ENCODE measurements around the gene ZC3H7B. TPM values are rescaled to one million over a fixed set of nuclear protein-coding genes. Genes with fewer than 3 reads are reported as not detected.
"Not testable (repeated sequence)": the region's sequence is repeated elsewhere in the genome, so short reads cannot be mapped to it uniquely, and the experiment has no call there.

Gene ZC3H7B
- 1 to 10 TPM in 1 of 3 donors, under 1 TPM in 1, not detected in 1; 0.33 to 2.4 TPM for polyA plus RNA-seq

DNA sequence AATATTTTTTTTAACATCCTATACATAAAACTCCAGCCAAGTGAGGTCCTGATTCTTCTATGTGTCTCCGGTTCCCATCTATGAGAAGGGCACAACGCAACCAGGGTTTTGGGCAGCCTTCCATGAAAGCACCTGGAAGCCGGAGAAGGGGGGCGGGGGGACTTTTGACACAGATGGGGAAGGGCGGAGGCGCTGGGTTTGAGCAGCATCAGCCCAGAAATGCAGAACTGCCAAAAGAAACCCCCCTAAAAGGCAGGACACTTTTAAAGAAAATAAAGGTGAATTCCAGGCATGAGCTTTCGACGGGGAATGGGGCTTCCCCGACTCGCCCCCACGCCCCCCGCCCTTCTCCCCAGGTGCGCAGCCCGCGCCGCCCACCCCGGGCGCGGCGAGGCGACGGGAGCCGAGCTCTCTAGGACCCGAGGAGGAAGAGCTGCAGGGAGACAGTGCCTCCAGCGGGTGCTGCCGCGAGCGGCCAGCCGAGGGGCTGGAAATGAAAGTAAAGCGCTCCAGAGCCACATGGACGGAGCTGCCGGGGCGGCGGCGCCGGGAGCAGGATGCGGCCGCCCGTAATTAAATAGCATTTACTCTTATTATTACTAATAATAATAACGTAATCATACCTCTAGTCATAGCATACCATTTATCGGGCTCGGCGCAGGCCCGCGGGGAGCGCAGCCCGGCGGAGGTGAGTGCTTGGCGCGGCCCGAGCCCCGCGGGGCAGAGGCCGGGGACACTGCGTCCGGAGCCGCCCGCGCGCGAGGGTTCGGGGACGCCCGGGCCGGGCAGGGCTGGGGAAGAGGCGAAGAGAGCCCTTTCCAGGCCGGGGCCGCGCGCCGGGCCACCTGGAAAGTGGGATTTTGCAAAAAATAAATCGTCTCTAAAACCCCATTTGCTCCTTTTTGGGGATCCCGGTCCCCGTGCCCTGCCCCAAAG, at the start of gene ZC3H7B:
Gene ZC3H7B (plus strand): TSS at position 441 of the 936 bp plus-strand sequence. CDS start 19,136 bp downstream, outside the sequence.
- Mint-ChIP-seq H3K27ac (peak within 1 kb of the TSS; percentile 76 to 96 (median 94)), H3K4me1 (peaks cover 27 to 35% of the 10 kb centered on the region in 2 donors), H3K27me3 (ENCODE audit: low read depth in 3 of 3) (peaks cover 0 to 3% (median 2%) of the 10 kb centered on the region in 3 donors), H3K4me3 (peak within 1 kb of the TSS; percentile 78 to 89 (median 84)), H3K9me3 (no peaks in the 10 kb centered on the region), H3K36me3 (no peaks in the 10 kb centered on the region)
- DNase-seq: peak; percentile 74 to 81 (median 78)

DNA sequence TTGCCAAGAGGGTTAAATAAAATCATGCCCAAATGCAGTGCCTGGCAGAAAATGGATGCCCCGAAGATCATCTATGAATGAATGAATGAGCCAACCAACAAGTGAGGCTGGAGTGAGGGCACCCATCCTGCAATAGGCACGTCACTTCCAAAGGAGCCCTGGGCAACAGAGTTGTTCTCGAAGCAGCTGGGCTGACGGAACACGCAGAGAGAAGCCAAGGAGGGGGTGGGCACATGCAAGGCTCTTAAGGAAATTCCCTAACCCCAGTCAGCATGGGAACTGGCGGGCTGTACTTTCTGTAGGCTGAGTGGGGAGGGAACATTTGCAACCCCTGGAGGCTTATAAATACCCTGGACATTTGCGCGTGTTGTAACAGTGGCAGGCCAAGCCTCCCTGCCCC, 49.0 kb upstream of the ZC3H7B start:
- Mint-ChIP-seq H3K4me3 (no peak overlapping the region), H3K36me3 (peaks cover 0 to 21% (median 3%) of the 10 kb centered on the region in 3 donors), H3K27ac (no peak overlapping the region), H3K27me3 (ENCODE audit: low read depth in 3 of 3) (no peaks in the 10 kb centered on the region), H3K4me1 (no peaks in the 10 kb centered on the region), H3K9me3 (no peaks in the 10 kb centered on the region)
- DNase-seq: no peak

GRCh38 chr22:41254230-41254629, 47.1 kb upstream of the ZC3H7B start:
- Mint-ChIP-seq H3K4me3 (no peak overlapping the region), H3K27me3 (ENCODE audit: low read depth in 3 of 3) (no peaks in the 10 kb centered on the region), H3K36me3 (peaks cover 0 to 24% (median 3%) of the 10 kb centered on the region in 3 donors), H3K27ac (peak overlapping the region in 1 of 6 donors; percentile 22), H3K9me3 (no peaks in the 10 kb centered on the region), H3K4me1 (no peaks in the 10 kb centered on the region)
- no peak for DNase-seq

GRCh38 chr22:41256254-41257253, 44.8 kb upstream of the ZC3H7B start:
- Mint-ChIP-seq H3K27me3 (ENCODE audit: low read depth in 3 of 3) (no peaks in the 10 kb centered on the region), H3K27ac (no peak overlapping the region), H3K9me3 (no peaks in the 10 kb centered on the region), H3K36me3 (peaks cover 0 to 15% (median 0%) of the 10 kb centered on the region in 3 donors), H3K4me1 (no peaks in the 10 kb centered on the region), H3K4me3 (no peak overlapping the region)
- no peak for DNase-seq

GRCh38 chr22:41257696-41258095, 43.6 kb upstream of the ZC3H7B start:
- Mint-ChIP-seq H3K4me1 (no peaks in the 10 kb centered on the region), H3K27ac (no peak overlapping the region), H3K9me3 (no peaks in the 10 kb centered on the region), H3K36me3 (peaks cover 0 to 14% (median 0%) of the 10 kb centered on the region in 3 donors), H3K4me3 (no peak overlapping the region), H3K27me3 (ENCODE audit: low read depth in 3 of 3) (no peaks in the 10 kb centered on the region)
- no peak for DNase-seq

- not testable (repeated sequence) for H3K4me3 Mint-ChIP-seq; H3K27me3 Mint-ChIP-seq (ENCODE audit: low read depth in 3 of 3); H3K27ac Mint-ChIP-seq; H3K9me3 Mint-ChIP-seq; DNase-seq; H3K4me1 Mint-ChIP-seq
- peaks cover 0 to 18% (median under 1%) of the 10 kb centered on the region in 3 donors for H3K36me3 Mint-ChIP-seq
These were observed 41.6 kb upstream of the ZC3H7B start for GRCh38 chr22:41259756-41260155.

GRCh38 chr22:41260871-41261270, 40.5 kb upstream of the ZC3H7B start:
- Mint-ChIP-seq H3K27me3 (ENCODE audit: low read depth in 3 of 3) (no peaks in the 10 kb centered on the region), H3K36me3 (peaks cover 0 to 23% (median 4%) of the 10 kb centered on the region in 3 donors), H3K4me3 (no peak overlapping the region), H3K9me3 (no peaks in the 10 kb centered on the region), H3K27ac (no peak overlapping the region), H3K4me1 (no peaks in the 10 kb centered on the region)
- no peak for DNase-seq

GRCh38 chr22:41261541-41262249, 39.6 kb upstream of the ZC3H7B start:
- no peaks in the 10 kb centered on the region for H3K4me1 Mint-ChIP-seq
- no peak overlapping the region for H3K27ac Mint-ChIP-seq
- H3K27me3 Mint-ChIP-seq (ENCODE audit: low read depth in 3 of 3): no peaks in the 10 kb centered on the region
- DNase-seq: no peak
- H3K4me3 Mint-ChIP-seq: no peak overlapping the region
- H3K36me3 Mint-ChIP-seq: peaks cover 4 to 27% (median 7%) of the 10 kb centered on the region in 3 donors
- H3K9me3 Mint-ChIP-seq: no peaks in the 10 kb centered on the region

DNA sequence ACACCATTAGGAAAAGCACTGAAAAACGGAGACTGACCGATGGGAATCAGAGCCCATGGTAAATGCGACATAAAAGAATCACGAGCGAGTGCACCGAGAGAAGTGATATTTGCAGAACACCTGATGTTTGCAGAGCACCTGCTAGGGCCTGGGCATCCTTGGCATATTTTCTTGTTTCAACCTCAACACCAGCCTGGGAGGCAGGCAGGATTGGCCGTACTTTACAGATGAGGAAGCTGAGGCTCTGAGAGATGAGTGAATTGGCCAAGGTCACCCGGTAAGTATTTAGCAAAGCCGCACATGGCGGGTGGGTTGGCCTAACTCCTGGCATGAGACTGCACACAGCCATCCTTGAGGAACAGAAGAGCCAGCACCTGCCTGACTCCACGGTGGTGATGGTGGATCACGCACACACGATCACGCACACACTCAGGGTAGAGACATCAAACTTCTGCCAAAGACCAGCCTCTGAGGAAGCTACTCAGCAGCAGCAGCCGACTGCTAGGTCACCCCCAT, 39.0 kb upstream of the ZC3H7B start:
- Mint-ChIP-seq H3K9me3 (no peaks in the 10 kb centered on the region), H3K27me3 (ENCODE audit: low read depth in 3 of 3) (no peaks in the 10 kb centered on the region), H3K4me1 (no peaks in the 10 kb centered on the region), H3K4me3 (no peak overlapping the region), H3K36me3 (peaks cover 4 to 27% (median 8%) of the 10 kb centered on the region in 3 donors), H3K27ac (no peak overlapping the region)
- DNase-seq: no peak

DNA sequence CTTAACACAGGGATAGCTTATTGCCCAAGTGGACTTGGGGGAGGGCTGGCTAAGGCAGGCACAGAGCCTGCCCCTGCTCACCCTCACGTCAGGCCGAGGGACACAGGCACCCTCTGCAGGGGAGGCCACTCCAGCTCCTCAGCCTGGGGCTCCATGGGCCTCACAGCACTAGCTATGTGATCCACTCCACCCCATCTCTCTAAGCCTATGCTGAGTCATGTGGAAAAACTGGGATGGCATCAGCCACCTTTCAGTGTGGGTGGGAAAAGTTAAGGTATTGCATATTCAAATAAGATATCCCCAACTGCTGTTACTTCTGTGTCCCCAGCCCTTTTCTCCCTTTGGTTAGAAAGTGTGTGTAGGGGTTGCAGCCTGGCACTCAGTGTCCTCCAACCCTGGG, 37.6 kb upstream of the ZC3H7B start:
- DNase-seq: no peak
- Mint-ChIP-seq H3K36me3 (peaks cover 4 to 31% (median 11%) of the 10 kb centered on the region in 3 donors), H3K4me3 (no peak overlapping the region), H3K4me1 (no peaks in the 10 kb centered on the region), H3K27me3 (ENCODE audit: low read depth in 3 of 3) (no peaks in the 10 kb centered on the region), H3K27ac (no peak overlapping the region), H3K9me3 (no peaks in the 10 kb centered on the region)

GRCh38 chr22:41264408-41264941, 36.9 kb upstream of the ZC3H7B start:
- H3K36me3 Mint-ChIP-seq: peaks cover 4 to 27% (median 11%) of the 10 kb centered on the region in 3 donors
- H3K4me3 Mint-ChIP-seq: no peak overlapping the region
- no peak overlapping the region for H3K27ac Mint-ChIP-seq
- no peaks in the 10 kb centered on the region for H3K27me3 Mint-ChIP-seq (ENCODE audit: low read depth in 3 of 3)
- H3K4me1 Mint-ChIP-seq: no peaks in the 10 kb centered on the region
- H3K9me3 Mint-ChIP-seq: no peaks in the 10 kb centered on the region
- DNase-seq: no peak

DNA sequence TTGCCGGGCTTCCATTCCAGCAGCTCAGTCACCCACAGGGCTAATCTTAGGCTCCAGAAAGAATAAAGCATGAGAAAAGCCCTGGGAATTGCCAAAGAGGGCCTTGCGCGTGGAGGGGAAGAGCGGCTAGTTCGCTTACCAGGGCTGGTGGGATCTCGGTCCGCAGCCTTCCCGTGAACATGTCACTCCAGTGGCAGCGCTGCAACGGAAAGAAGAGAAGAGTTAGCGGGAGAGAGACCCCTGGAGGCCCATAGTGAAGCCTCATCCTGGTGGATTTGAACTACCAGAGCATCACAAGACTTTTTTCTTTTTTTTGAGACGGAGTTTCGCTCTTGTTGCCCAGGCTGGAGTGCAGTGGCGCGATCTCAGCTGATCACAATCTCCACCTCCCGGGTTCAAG, 33.4 kb upstream of the ZC3H7B start:
- H3K27ac Mint-ChIP-seq: no peak overlapping the region
- no peaks in the 10 kb centered on the region for H3K4me1 Mint-ChIP-seq

DNA sequence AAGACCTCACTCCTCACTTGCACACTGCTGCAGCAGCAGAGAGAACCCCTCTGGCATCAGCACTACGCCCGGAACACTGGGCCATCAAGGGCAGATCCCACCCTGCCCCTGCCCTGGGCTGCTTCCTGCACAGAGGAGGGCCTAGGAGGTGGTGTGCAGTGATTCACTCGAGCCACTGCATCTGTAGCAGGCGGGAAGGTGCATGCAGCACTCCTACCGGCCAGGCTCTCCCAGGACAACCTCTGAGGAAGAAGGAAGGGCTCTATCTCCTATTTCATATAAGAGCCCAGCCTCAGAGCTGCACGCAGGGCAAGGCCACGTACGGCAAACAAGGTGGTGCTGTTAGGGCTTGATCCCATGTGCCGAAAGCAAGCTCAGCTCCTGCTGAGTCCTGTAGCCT, 29.5 kb upstream of the ZC3H7B start:
- no peak overlapping the region for H3K27ac Mint-ChIP-seq
- peaks cover 13 to 22% (median 18%) of the 10 kb centered on the region in 3 donors for H3K36me3 Mint-ChIP-seq
- no peak for DNase-seq
- no peak overlapping the region for H3K4me3 Mint-ChIP-seq
- no peaks in the 10 kb centered on the region for H3K9me3 Mint-ChIP-seq
- peaks cover 0 to 2% (median 1%) of the 10 kb centered on the region in 3 donors for H3K27me3 Mint-ChIP-seq (ENCODE audit: low read depth in 3 of 3)
- no peaks in the 10 kb centered on the region for H3K4me1 Mint-ChIP-seq

More for the DNA sequence above, 33.4 kb upstream of the ZC3H7B start:
- Mint-ChIP-seq H3K4me3 (no peak overlapping the region), H3K9me3 (no peaks in the 10 kb centered on the region), H3K36me3 (peaks cover 5 to 21% (median 19%) of the 10 kb centered on the region in 3 donors), H3K27me3 (ENCODE audit: low read depth in 3 of 3) (peaks cover 0 to 2% (median 0%) of the 10 kb centered on the region in 3 donors)
- no peak for DNase-seq

All from immature natural killer cell (primary cell).